K562 (cell line): Measurements from ENCODE around the gene FCGR2B.
"Not testable (repeated sequence)": the region's sequence is repeated elsewhere in the genome, so short reads cannot be mapped to it uniquely, and the experiment has no call there.

Experiments
- POLR2A ChIP-seq: fragments of 450-650 bp; conservative IDR thresholded peaks from 2 replicates; pipeline ENCODE4 v1.6.1; 2016
- ZNF263 ChIP-seq: sonication (generic); formaldehyde crosslinking; IDR thresholded peaks from 2 replicates; pipeline ENCODE4 v1.8.0; 2022; ENCODE audit warnings: mild to moderate bottlenecking, missing genetic modification reagents, borderline replicate concordance
- TF ChIP-seq, protein P1 (sequence below), 3 experiments: IDR thresholded peaks in 2 of 3; conservative IDR thresholded peaks in 1 of 3; 2 replicates each; pipeline ENCODE4 v1.5.1; 2011 to 2012; ENCODE audit warnings: low read length in 3 of 3, mild to moderate bottlenecking in 3 of 3, control low read depth in 2 of 3, improper control_type of control experiment in 1 of 3, inconsistent platforms in 1 of 3, low read depth in 1 of 3, mixed read lengths in 1 of 3, moderate library complexity in 1 of 3; ENCODE audit not compliant: insufficient read depth in 2 of 3

- TF ChIP-seq, protein P1, sequence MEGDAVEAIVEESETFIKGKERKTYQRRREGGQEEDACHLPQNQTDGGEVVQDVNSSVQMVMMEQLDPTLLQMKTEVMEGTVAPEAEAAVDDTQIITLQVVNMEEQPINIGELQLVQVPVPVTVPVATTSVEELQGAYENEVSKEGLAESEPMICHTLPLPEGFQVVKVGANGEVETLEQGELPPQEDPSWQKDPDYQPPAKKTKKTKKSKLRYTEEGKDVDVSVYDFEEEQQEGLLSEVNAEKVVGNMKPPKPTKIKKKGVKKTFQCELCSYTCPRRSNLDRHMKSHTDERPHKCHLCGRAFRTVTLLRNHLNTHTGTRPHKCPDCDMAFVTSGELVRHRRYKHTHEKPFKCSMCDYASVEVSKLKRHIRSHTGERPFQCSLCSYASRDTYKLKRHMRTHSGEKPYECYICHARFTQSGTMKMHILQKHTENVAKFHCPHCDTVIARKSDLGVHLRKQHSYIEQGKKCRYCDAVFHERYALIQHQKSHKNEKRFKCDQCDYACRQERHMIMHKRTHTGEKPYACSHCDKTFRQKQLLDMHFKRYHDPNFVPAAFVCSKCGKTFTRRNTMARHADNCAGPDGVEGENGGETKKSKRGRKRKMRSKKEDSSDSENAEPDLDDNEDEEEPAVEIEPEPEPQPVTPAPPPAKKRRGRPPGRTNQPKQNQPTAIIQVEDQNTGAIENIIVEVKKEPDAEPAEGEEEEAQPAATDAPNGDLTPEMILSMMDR (IDR thresholded peaks at IDR 0.05 in 2 of 3, conservative IDR thresholded peaks at IDR 0.05 in 1 of 3; ENCODE audit: insufficient read depth in 2 of 3, low read depth in 1 of 3, low read length in 3 of 3) = not testable (repeated sequence)
- TF ChIP-seq POLR2A; ZNF263 (CRISPR knock-in tag): not testable (repeated sequence)
Measured at GRCh38 chr1:161664689-161665088, 1.7 kb downstream of the FCGR2B start.
